Osteoblast (primary cell): ENCODE data around the gene PALLD. TPM values are rescaled to one million over a fixed set of nuclear protein-coding genes. Genes with fewer than 3 reads are reported as not detected.

ENCODE experiments used
- DNase-seq: peaks from one replicate; pipeline ENCODE4 v3.0.0; 2011; ENCODE audit warnings: low spot score, mixed read lengths; ENCODE audit not compliant: insufficient read length; ENCODE audit errors: missing footprints
- H2AFZ ChIP-seq: 2 replicates; pipeline ENCODE4 v1.6.0; 2011; ENCODE audit warnings: mild to moderate bottlenecking, low read length
- H3K27ac ChIP-seq: 2 replicates; pipeline ENCODE4 v1.5.1; 2011; ENCODE audit warnings: mild to moderate bottlenecking, low read depth, low read length, moderate library complexity
- H3K27me3 ChIP-seq: 2 replicates; pipeline ENCODE4 v1.6.0; 2012; ENCODE audit warnings: mild to moderate bottlenecking, control low read depth, inconsistent platforms, low read length, moderate library complexity; ENCODE audit not compliant: insufficient read depth
- H3K36me3 ChIP-seq: 2 replicates; pipeline ENCODE4 v1.5.1; 2011; ENCODE audit warnings: mild to moderate bottlenecking, low read length, control low read depth, moderate library complexity; ENCODE audit not compliant: insufficient read depth
- H3K4me1 ChIP-seq: 2 replicates; pipeline ENCODE4 v1.5.1; 2011; ENCODE audit warnings: mild to moderate bottlenecking, low read length, control low read depth, moderate library complexity; ENCODE audit not compliant: insufficient read depth
- H3K4me2 ChIP-seq: 2 replicates; pipeline ENCODE4 v1.6.0; 2011; ENCODE audit warnings: mild to moderate bottlenecking, low read length; ENCODE audit not compliant: insufficient read depth
- H3K4me3 ChIP-seq: fragments of 200-600 bp; sonication (generic); 3 replicates; pipeline ENCODE4 v1.5.1; 2012; ENCODE audit warnings: mild to moderate bottlenecking, low read length, inconsistent platforms; ENCODE audit not compliant: insufficient read depth
- H3K79me2 ChIP-seq: 2 replicates; pipeline ENCODE4 v1.6.0; 2012; ENCODE audit warnings: mild to moderate bottlenecking, low read length, control low read depth, inconsistent platforms; ENCODE audit not compliant: insufficient read depth
- H3K9me3 ChIP-seq: 2 replicates; pipeline ENCODE4 v1.5.1; 2011; ENCODE audit warnings: low read depth, low read length, control low read depth
- H4K20me1 ChIP-seq: 2 replicates; pipeline ENCODE4 v1.6.0; 2012; ENCODE audit warnings: mild to moderate bottlenecking, low read length, control low read depth; ENCODE audit not compliant: insufficient read depth
- CTCF ChIP-seq: IDR thresholded peaks from 2 replicates; pipeline ENCODE4 v1.5.1; 2011; ENCODE audit warnings: mild to moderate bottlenecking, low read depth, low read length, moderate library complexity; ENCODE audit errors: extremely low read depth
- total RNA-seq: library from RNA; depleted of rRNA; stranded (reverse); fragments of >200 nt; gene quantifications from 2 replicates; pipeline ENCODE4 v1.2.3, GENCODE V29; 2012

Gene PALLD
- total RNA-seq, 1 donor = 244 TPM

GRCh38 chr4:168655182-168655581 lies 158.3 kb downstream of the PALLD start:
- H2AFZ ChIP-seq = peak overlapping the region; percentile 30
- no peak for TF ChIP-seq CTCF
- H3K79me2 ChIP-seq = peaks cover 86% of the 10 kb centered on the region
- H3K4me2 ChIP-seq = peak overlapping the region; percentile 53
- H3K4me3 ChIP-seq = no peak overlapping the region
- peak overlapping the region; percentile 22 for H3K27ac ChIP-seq
- H3K4me1 ChIP-seq = peaks cover 44% of the 10 kb centered on the region
- no peaks in the 10 kb centered on the region for H3K9me3 ChIP-seq
- peaks cover 13% of the 10 kb centered on the region for H4K20me1 ChIP-seq
- no peaks in the 10 kb centered on the region for H3K27me3 ChIP-seq
- DNase-seq = no peak
- H3K36me3 ChIP-seq = no peaks in the 10 kb centered on the region

- H3K9me3 ChIP-seq = no peaks in the 10 kb centered on the region
- H3K4me3 ChIP-seq = no peak overlapping the region
- no peak for TF ChIP-seq CTCF
- H3K27me3 ChIP-seq = no peaks in the 10 kb centered on the region
- no peaks in the 10 kb centered on the region for H3K36me3 ChIP-seq
- H4K20me1 ChIP-seq = peaks cover 13% of the 10 kb centered on the region
- peak overlapping the region; percentile 52 for H3K4me2 ChIP-seq
- DNase-seq = no peak
- H3K4me1 ChIP-seq = peaks cover 40% of the 10 kb centered on the region
- H3K27ac ChIP-seq = peak overlapping the region; percentile 38
- peaks cover 81% of the 10 kb centered on the region for H3K79me2 ChIP-seq
- H2AFZ ChIP-seq = no peak overlapping the region
These were observed 159.3 kb downstream of the PALLD start for GRCh38 chr4:168656055-168656660.

- peaks cover 79% of the 10 kb centered on the region for H3K79me2 ChIP-seq
- no peaks in the 10 kb centered on the region for H3K36me3 ChIP-seq
- no peak overlapping the region for H2AFZ ChIP-seq
- H3K4me2 ChIP-seq = peak overlapping the region; percentile 52
- peak overlapping the region; percentile 38 for H3K27ac ChIP-seq
- no peak for DNase-seq
- H3K27me3 ChIP-seq = no peaks in the 10 kb centered on the region
- no peaks in the 10 kb centered on the region for H3K9me3 ChIP-seq
- H4K20me1 ChIP-seq = peaks cover 8% of the 10 kb centered on the region
- no peak overlapping the region for H3K4me3 ChIP-seq
- peaks cover 32% of the 10 kb centered on the region for H3K4me1 ChIP-seq
- TF ChIP-seq CTCF = no peak
These were observed 160.2 kb downstream of the PALLD start for GRCh38 chr4:168656946-168657473.

- Histone ChIP-seq H3K79me2 (peaks cover 85% of the 10 kb centered on the region), H3K9me3 (no peaks in the 10 kb centered on the region), H3K27me3 (no peaks in the 10 kb centered on the region), H4K20me1 (peaks cover 12% of the 10 kb centered on the region), H3K4me3 (no peak overlapping the region), H3K36me3 (no peaks in the 10 kb centered on the region), H2AFZ (no peak overlapping the region), H3K4me1 (peaks cover 47% of the 10 kb centered on the region), H3K4me2 (no peak overlapping the region), H3K27ac (no peak overlapping the region)
- no peak for DNase-seq
- TF ChIP-seq CTCF = no peak
These were observed 161.9 kb downstream of the PALLD start for GRCh38 chr4:168658751-168659150.
